Trophoblast cell (in vitro differentiated cells and primary cell): Measurements from ENCODE around the gene VPS33A.

Source experiments
- DNase-seq, 2 donors: peaks; one replicate each; pipeline ENCODE4 v3.0.0-alpha.2; 2016
- H2AFZ ChIP-seq: 2 replicates; pipeline ENCODE4 v1.6.1; 2013; ENCODE audit warnings: low read length, moderate library complexity, mild to moderate bottlenecking; ENCODE audit not compliant: insufficient read depth, poor library complexity
- H2AK5ac ChIP-seq: 2 replicates; pipeline ENCODE4 v1.6.1; 2013; ENCODE audit warnings: mild to moderate bottlenecking, low read length
- H2BK120ac ChIP-seq: 2 replicates; pipeline ENCODE4 v1.6.1; 2013; ENCODE audit warnings: low read length, mild to moderate bottlenecking, moderate library complexity; ENCODE audit not compliant: insufficient read depth, poor library complexity
- H2BK12ac ChIP-seq: 2 replicates; pipeline ENCODE4 v1.6.1; 2013; ENCODE audit warnings: mild to moderate bottlenecking, low read length, moderate library complexity
- H2BK5ac ChIP-seq: 2 replicates; pipeline ENCODE4 v1.6.1; 2013; ENCODE audit warnings: low read length, low read depth, moderate library complexity, mild to moderate bottlenecking; ENCODE audit not compliant: poor library complexity
- H3K14ac ChIP-seq: 2 replicates; pipeline ENCODE4 v1.6.1; 2013; ENCODE audit warnings: mild to moderate bottlenecking, low read length
- H3K18ac ChIP-seq: 2 replicates; pipeline ENCODE4 v1.6.1; 2013; ENCODE audit warnings: mild to moderate bottlenecking, low read length
- H3K23ac ChIP-seq: 2 replicates; pipeline ENCODE4 v1.6.1; 2013; ENCODE audit warnings: low read length
- H3K27ac ChIP-seq: 2 replicates; pipeline ENCODE4 v1.5.1; 2013; ENCODE audit warnings: low read depth, mild to moderate bottlenecking, inconsistent platforms, low read length, moderate library complexity
- H3K27me3 ChIP-seq: 2 replicates; pipeline ENCODE4 v1.6.1; 2013; ENCODE audit warnings: inconsistent platforms, mild to moderate bottlenecking, low read length, moderate library complexity; ENCODE audit not compliant: insufficient read depth
- H3K36me3 ChIP-seq, 2 experiments: 1 replicate in 1 of 2; 2 replicates in 1 of 2; pipeline ENCODE4 v1.6.1; 2013; ENCODE audit warnings: low read length in 2 of 2, mild to moderate bottlenecking in 2 of 2, moderate library complexity in 1 of 2; ENCODE audit not compliant: insufficient read depth in 2 of 2, control insufficient read depth in 1 of 2
- H3K4ac ChIP-seq: 2 replicates; pipeline ENCODE4 v1.6.1; 2013; ENCODE audit warnings: low read depth, mild to moderate bottlenecking, low read length, moderate library complexity
- H3K4me1 ChIP-seq, 2 experiments: 1 replicate in 1 of 2; 2 replicates in 1 of 2; pipeline ENCODE4 v1.6.1; 2013; ENCODE audit warnings: low read length in 2 of 2, mild to moderate bottlenecking in 2 of 2, moderate library complexity in 1 of 2; ENCODE audit not compliant: insufficient read depth in 2 of 2, control insufficient read depth in 1 of 2
- H3K4me2 ChIP-seq: 2 replicates; pipeline ENCODE4 v1.6.1; 2013; ENCODE audit warnings: inconsistent platforms, mild to moderate bottlenecking, low read length, moderate library complexity
- H3K4me3 ChIP-seq: 2 replicates; pipeline ENCODE4 v1.5.1; 2013; ENCODE audit warnings: mild to moderate bottlenecking, low read depth, low read length, inconsistent platforms
- H3K79me1 ChIP-seq: one replicate; pipeline ENCODE4 v1.6.1; 2013; ENCODE audit warnings: low read length
- H3K79me2 ChIP-seq: 2 replicates; pipeline ENCODE4 v1.6.1; 2013; ENCODE audit warnings: low read length, mild to moderate bottlenecking; ENCODE audit not compliant: control insufficient read depth, insufficient read depth, poor library complexity
- H3K9ac ChIP-seq: 2 replicates; pipeline ENCODE4 v1.6.1; 2013; ENCODE audit warnings: mild to moderate bottlenecking, low read length
- H3K9me3 ChIP-seq: 2 replicates; pipeline ENCODE4 v1.6.1; 2013; ENCODE audit warnings: low read depth, mild to moderate bottlenecking, control low read depth, inconsistent platforms, low read length; ENCODE audit not compliant: insufficient read depth
- H4K12ac ChIP-seq: 2 replicates; pipeline ENCODE4 v1.6.1; 2013; ENCODE audit warnings: low read depth, mild to moderate bottlenecking, low read length, moderate library complexity
- H4K8ac ChIP-seq: 2 replicates; pipeline ENCODE4 v1.6.1; 2013; ENCODE audit warnings: low read depth, mild to moderate bottlenecking, low read length, moderate library complexity
- H4K91ac ChIP-seq: one replicate; pipeline ENCODE4 v1.6.1; 2013; ENCODE audit warnings: low read depth, mild to moderate bottlenecking, low read length, moderate library complexity
- whole genome bisulfite sequencing: extraction: QIAGEN DNeasy Blood & Tissue Kit; methylation state at CpG from one replicate; pipeline ENCODE4 v1.1.7; 2013; ENCODE audit warnings: missing lambda C conversion rate; ENCODE audit not compliant: insufficient read length, insufficient coverage; ENCODE audit errors: extremely low coverage; 5-methylcytosine and 5-hydroxymethylcytosine counted together

Gene VPS33A

GRCh38 chr12:122228092-122228491 is 38.2 kb downstream of the VPS33A start:
- no peak overlapping the region for H3K4ac ChIP-seq
- H3K4me2 ChIP-seq, result no peak overlapping the region
- H3K27me3 ChIP-seq, result no peaks in the 10 kb centered on the region
- no peak for DNase-seq
- H3K4me3 ChIP-seq, result no peak overlapping the region
- peaks cover 6% of the 10 kb centered on the region for H3K79me1 ChIP-seq
- H4K12ac ChIP-seq, result no peak overlapping the region
- no peak overlapping the region for H2BK5ac ChIP-seq
- H4K91ac ChIP-seq, result no peak overlapping the region
- WGBS, result no CpG with 5 or more reads among the region's 5 CpGs
- H3K79me2 ChIP-seq, result peaks cover 9% of the 10 kb centered on the region
- H3K14ac ChIP-seq, result no peak overlapping the region
- peaks cover 15 to 17% of the 10 kb centered on the region in 2 experiments for H3K4me1 ChIP-seq
- peaks cover 10 to 13% of the 10 kb centered on the region in 2 experiments for H3K36me3 ChIP-seq
- no peak overlapping the region for H2BK120ac ChIP-seq
- H3K9me3 ChIP-seq, result no peaks in the 10 kb centered on the region
- H2AFZ ChIP-seq, result no peak overlapping the region
- H3K9ac ChIP-seq, result no peak overlapping the region
- no peak overlapping the region for H3K23ac ChIP-seq
- H3K27ac ChIP-seq, result no peak overlapping the region
- no peak overlapping the region for H4K8ac ChIP-seq
- H3K18ac ChIP-seq, result no peak overlapping the region
- H2AK5ac ChIP-seq, result no peak overlapping the region
- H2BK12ac ChIP-seq, result no peak overlapping the region

- H3K9ac ChIP-seq, result no peak overlapping the region
- H3K27ac ChIP-seq, result no peak overlapping the region
- no peak overlapping the region for H3K23ac ChIP-seq
- H3K4me2 ChIP-seq, result no peak overlapping the region
- H3K36me3 ChIP-seq, result peaks cover 9 to 15% of the 10 kb centered on the region in 2 experiments
- no peaks in the 10 kb centered on the region for H3K9me3 ChIP-seq
- H2BK5ac ChIP-seq, result no peak overlapping the region
- no peak overlapping the region for H4K91ac ChIP-seq
- H2AK5ac ChIP-seq, result no peak overlapping the region
- no peak overlapping the region for H3K4ac ChIP-seq
- H2AFZ ChIP-seq, result no peak overlapping the region
- no CpG with 5 or more reads among the region's 17 CpGs for WGBS
- peaks cover 8% of the 10 kb centered on the region for H3K79me1 ChIP-seq
- no peak overlapping the region for H3K14ac ChIP-seq
- no peak for DNase-seq
- H3K4me3 ChIP-seq, result no peak overlapping the region
- H3K18ac ChIP-seq, result no peak overlapping the region
- no peaks in the 10 kb centered on the region for H3K27me3 ChIP-seq
- no peak overlapping the region for H2BK12ac ChIP-seq
- H3K4me1 ChIP-seq, result peaks cover 18 to 21% of the 10 kb centered on the region in 2 experiments
- H3K79me2 ChIP-seq, result peaks cover 11% of the 10 kb centered on the region
- H2BK120ac ChIP-seq, result no peak overlapping the region
- no peak overlapping the region for H4K8ac ChIP-seq
- no peak overlapping the region for H4K12ac ChIP-seq
Measured at GRCh38 chr12:122227341-122227740, 39.0 kb downstream of the VPS33A start.

DNA sequence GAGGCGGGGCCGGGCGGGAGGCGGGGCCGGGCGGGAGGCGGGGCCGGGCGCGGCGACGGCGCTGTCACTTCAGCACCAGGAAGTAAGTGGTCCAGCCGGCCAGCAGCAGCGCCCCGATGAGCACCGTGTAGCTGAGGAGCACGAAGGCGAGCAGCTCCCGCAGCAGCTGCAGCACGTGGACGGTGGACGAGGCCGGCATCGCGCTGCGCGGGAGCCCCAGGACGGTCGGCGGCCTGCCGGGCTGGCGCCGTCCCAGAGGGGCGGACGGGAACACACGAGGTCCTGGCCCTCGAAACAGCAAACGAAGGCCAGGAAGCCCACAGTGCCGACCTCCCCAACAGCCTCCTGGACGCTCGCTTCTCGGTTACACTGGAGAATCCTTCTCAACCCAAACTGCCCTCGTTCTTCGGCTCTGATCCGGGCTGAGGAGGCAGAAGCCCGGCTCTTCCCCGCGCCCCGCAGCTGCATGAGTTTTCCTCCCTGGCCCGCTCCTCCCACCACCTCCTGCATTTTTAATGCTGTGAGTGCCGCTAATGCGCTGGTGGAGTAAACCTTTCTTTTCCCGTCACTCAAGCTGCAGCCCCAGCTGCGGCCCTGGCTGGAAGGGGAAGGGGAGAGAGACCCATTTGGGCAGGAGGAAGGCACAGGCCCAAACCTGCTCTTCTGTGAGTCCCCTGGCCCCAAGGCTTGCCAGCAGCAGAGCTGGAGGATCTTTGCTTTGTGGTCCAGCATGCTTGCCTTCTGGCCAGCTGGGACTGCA is 39.7 kb downstream of the VPS33A start:
- Histone ChIP-seq H3K27me3 (no peaks in the 10 kb centered on the region), H3K79me1 (peaks cover 8% of the 10 kb centered on the region), H3K18ac (no peak overlapping the region), H3K36me3 (peaks cover 9 to 15% of the 10 kb centered on the region in 2 experiments), H3K4me3 (peak overlapping the region; percentile 51), H4K91ac (no peak overlapping the region), H2BK120ac (no peak overlapping the region), H3K14ac (no peak overlapping the region), H3K4me2 (peak overlapping the region; percentile 73), H3K79me2 (peaks cover 11% of the 10 kb centered on the region), H3K9ac (no peak overlapping the region), H3K9me3 (no peaks in the 10 kb centered on the region), H4K8ac (no peak overlapping the region), H3K4me1 (peaks cover 18 to 21% of the 10 kb centered on the region in 2 experiments), H3K4ac (no peak overlapping the region), H2AK5ac (no peak overlapping the region), H2BK5ac (no peak overlapping the region), H3K23ac (no peak overlapping the region), H3K27ac (no peak overlapping the region), H2BK12ac (no peak overlapping the region), H2AFZ (no peak overlapping the region), H4K12ac (no peak overlapping the region)
- no peak for DNase-seq
- no CpG with 5 or more reads among the region's 55 CpGs for WGBS

GRCh38 chr12:122225683-122226365 is 40.5 kb downstream of the VPS33A start, which contains the start of gene DIABLO:
TSS of gene DIABLO (minus strand) at chr12:122226052. CDS start at chr12:122226014, 38 bp downstream.
- H3K4ac ChIP-seq, result peak within 1 kb of the TSS; percentile 42
- H2BK12ac ChIP-seq, result no peak within 1 kb of the TSS
- peak within 1 kb of the TSS; percentile 78 for H2BK5ac ChIP-seq
- peak within 1 kb of the TSS; percentile 88 for H3K4me2 ChIP-seq
- H3K9ac ChIP-seq, result peak within 1 kb of the TSS; percentile 98
- H3K18ac ChIP-seq, result peak within 1 kb of the TSS; percentile 76
- WGBS, result no CpG with 5 or more reads among the region's 74 CpGs
- peaks cover 11 to 18% of the 10 kb centered on the region in 2 experiments for H3K36me3 ChIP-seq
- H2AK5ac ChIP-seq, result peak within 1 kb of the TSS; percentile 65
- H3K79me1 ChIP-seq, result peaks cover 8% of the 10 kb centered on the region
- peak within 1 kb of the TSS; percentile 98 for H3K4me3 ChIP-seq
- H3K14ac ChIP-seq, result peak within 1 kb of the TSS; percentile 95
- no peaks in the 10 kb centered on the region for H3K9me3 ChIP-seq
- peak; percentile 100 for DNase-seq
- H2BK120ac ChIP-seq, result peak within 1 kb of the TSS; percentile 69
- H3K23ac ChIP-seq, result no peak within 1 kb of the TSS
- H3K27ac ChIP-seq, result peak within 1 kb of the TSS; percentile 98
- H3K27me3 ChIP-seq, result no peaks in the 10 kb centered on the region
- H4K91ac ChIP-seq, result peak within 1 kb of the TSS; percentile 68
- peaks cover 11% of the 10 kb centered on the region for H3K79me2 ChIP-seq
- peak within 1 kb of the TSS; percentile 89 for H2AFZ ChIP-seq
- H4K12ac ChIP-seq, result peak within 1 kb of the TSS; percentile 75
- H4K8ac ChIP-seq, result peak within 1 kb of the TSS; percentile 89
- peaks cover 18 to 21% of the 10 kb centered on the region in 2 experiments for H3K4me1 ChIP-seq
